HT-29 (cell line): ENCODE measurements around the gene C1orf174. TPM values are rescaled to one million over a fixed set of nuclear protein-coding genes. Genes with fewer than 3 reads are reported as not detected.
A peak's percentile ranks its signal among the peaks of the same experiment; 100 is the strongest.

Experiments used
- DNase-seq: peaks from one replicate; pipeline ENCODE4 v3.0.0-alpha.2; 2015; ENCODE audit warnings: low spot score
- total RNA-seq: library from RNA; depleted of rRNA; stranded (reverse); fragments of >200 nt; shearing (Covaris generic); gene quantifications from 2 replicates; pipeline ENCODE4 v1.2.3, GENCODE V29; 2014; rRNA removed

The C1orf174 gene
- 26.4 and 30.8 TPM in 2 replicates for total RNA-seq

GRCh38 chr1:3900150-3900968, at the start of gene C1orf174:
Gene C1orf174 (minus strand): TSS chr1:3900272. CDS start chr1:3900186, 86 bp downstream.
- peak; percentile 94 for DNase-seq

GRCh38 chr1:3948344-3948743, 48.3 kb upstream of the C1orf174 start:
- no peak for DNase-seq

DNA sequence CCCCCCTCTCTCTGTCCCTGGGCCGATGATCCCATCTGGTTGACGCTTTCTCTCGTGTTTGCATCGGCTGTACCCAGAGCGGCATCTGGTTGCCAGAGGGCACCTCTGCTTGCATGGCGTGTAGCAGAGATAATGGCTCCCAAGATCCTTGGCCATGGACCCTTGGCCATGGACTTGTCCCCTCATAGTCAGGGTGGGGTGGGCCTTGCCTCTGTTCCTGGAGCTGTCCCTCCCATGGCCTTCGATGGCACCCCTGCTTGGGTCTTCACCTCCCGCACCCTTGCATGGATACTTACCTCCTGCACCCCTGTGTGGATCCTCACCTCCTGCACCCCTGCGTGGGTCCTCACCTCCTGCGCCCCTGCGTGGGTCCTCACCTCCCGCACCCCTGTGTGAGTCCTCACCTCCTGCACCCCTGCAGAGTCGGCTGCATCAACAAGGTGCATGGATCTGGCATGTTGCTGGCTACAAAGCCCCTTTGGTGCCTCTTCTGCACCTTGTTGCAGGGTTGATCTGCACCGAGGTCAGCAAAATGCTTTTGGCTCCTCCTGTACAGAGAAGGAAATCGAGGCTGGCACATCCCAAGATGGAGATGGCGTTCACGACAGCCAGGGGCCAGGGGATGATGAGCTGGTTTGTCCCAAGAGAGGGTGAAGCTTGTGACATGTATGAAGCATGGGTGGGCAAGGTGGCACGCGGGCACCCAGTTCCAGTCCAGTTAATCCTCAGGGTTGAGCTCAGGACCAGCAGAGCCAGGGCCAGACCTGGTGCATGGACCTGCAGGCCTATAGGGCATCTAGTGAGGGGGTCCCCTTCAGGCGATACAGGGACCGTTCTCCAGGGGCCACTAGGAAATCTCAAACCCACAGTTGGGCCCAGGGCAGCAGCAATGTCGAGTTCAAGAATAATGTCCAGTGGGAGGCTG, 46.1 kb upstream of the C1orf174 start:
- DNase-seq, result no peak

DNA sequence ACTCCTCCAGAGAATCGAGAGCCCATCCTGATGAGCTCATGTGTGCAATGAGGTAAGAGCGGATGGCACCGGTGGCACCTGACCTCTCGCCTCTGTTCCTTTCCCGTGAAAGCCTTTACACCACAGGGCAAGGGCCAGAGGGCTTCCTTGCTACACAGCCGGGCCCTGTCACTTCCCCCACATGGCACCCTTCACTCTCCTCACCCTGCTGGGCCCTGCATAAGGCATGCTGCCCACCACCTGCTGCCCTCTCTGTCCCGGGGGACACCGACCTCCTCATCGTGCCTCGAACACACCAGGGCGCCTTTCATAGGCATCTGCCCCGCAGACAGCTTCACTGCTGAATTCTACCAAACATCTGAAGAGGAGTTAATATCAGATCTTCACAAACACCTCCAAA, 45.1 kb upstream of the C1orf174 start:
- no peak for DNase-seq

- DNase-seq, result no peak
Observed at GRCh38 chr1:3944578-3945125, 44.6 kb upstream of the C1orf174 start.

- no peak for DNase-seq
Observed at GRCh38 chr1:3943806-3944577, 43.9 kb upstream of the C1orf174 start.

- no peak for DNase-seq
Observed at GRCh38 chr1:3943123-3943431, 43.0 kb upstream of the C1orf174 start.

GRCh38 chr1:3942416-3943122, 42.5 kb upstream of the C1orf174 start:
- DNase-seq, result peak; percentile 34

GRCh38 chr1:3940754-3941345, 40.8 kb upstream of the C1orf174 start:
- no peak for DNase-seq

- DNase-seq, result no peak
Observed at GRCh38 chr1:3940081-3940753, 40.1 kb upstream of the C1orf174 start.

DNA sequence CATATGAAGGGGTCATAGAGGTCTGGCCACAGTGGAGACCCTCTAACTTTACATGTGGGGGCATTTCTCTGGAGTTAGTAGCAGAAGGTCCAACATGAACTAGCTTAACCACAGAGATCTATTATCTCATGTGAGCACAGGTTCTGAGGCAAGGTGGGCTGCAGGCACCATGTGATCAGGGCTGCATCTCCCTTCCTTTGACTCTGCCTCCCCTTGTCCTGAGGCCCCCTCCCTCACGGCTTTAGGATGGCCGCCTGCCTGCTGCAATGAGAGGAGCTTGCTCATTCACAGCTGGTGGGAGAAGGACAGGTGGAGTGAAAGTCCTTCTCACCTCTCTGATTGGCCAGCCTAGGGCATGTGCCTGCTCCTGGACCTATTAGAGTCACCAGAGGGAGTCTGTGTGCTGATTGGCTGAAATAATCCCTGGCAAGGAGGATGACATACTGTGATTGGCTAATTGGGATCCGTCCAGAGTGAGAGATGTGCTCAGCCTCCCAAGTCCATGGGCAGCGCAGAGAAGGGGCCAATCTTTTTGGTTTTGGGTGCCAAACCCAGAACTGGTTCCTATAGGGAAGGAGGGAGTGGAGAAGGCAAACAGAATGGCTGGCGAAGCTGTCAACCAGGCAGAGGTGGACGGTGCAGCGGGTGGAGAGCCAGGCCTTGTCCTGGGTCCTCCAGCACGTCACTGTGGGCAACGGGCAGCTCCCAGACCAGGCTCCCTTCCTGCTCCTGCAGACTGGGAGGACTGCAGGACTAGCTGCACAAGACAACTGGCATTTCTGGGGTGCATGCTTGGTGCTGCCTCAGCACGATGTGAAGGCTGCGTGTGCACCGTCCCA, 39.4 kb upstream of the C1orf174 start:
- no peak for DNase-seq

GRCh38 chr1:3932156-3932919, 32.3 kb upstream of the C1orf174 start:
- no peak for DNase-seq

- no peak for DNase-seq
Observed at GRCh38 chr1:3931007-3931912, 31.2 kb upstream of the C1orf174 start.

- DNase-seq, result no peak
Observed at GRCh38 chr1:3930301-3931006, 30.4 kb upstream of the C1orf174 start.

DNA sequence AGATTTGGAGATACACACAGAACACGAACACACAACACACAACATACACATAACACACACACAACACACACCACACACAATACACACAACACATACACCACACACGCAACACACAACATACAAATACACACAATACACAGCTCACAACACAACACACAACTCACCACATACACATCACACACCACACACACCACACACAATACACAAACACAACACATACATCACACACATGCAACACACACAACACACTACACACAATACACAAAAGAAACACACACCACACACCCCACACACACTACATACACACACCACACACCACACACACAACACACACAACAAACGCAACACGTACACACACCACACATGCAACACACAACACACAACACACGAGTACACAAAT, 29.1 kb upstream of the C1orf174 start:
- DNase-seq, result no peak

GRCh38 chr1:3928586-3928985, 28.5 kb upstream of the C1orf174 start:
- no peak for DNase-seq

DNA sequence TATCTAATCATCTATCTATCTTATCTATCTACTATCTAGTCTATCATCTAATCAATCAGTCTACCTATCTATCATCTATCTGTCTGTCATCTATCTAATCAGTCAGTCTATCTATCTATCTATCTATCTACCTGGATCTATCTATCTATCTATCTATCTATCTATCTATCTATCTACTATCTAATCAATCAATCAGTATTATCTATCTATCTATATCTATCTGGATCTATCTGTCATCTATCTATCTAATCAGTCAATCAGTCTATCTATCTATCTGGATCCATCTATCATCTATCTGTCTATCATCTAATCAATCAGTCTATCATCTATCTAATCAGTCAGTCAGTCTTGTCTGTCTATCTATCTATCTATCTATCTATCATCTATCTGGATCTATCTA, 26.9 kb upstream of the C1orf174 start:
- no peak for DNase-seq
